DOHH2 (cell line): ENCODE data around the gene LSM3.

Source experiments
- H3F3A ChIP-seq: fragments of 200-600 bp; sonication (generic), shearing (Covaris generic); 2 replicates; pipeline ENCODE4 v1.6.0; 2016; ENCODE audit warnings: antibody characterized with exemption, mild to moderate bottlenecking; ENCODE audit not compliant: control insufficient read depth, insufficient read depth
- H3K27ac ChIP-seq: fragments of 200-600 bp; sonication (generic); 2 replicates; pipeline ENCODE4 v1.5.1; 2014; ENCODE audit warnings: low read depth, mild to moderate bottlenecking, low read length, moderate library complexity
- H3K27me3 ChIP-seq: fragments of 200-600 bp; sonication (generic); 2 replicates; pipeline ENCODE4 v1.6.1; 2014; ENCODE audit warnings: mild to moderate bottlenecking, low read length, mixed read lengths; ENCODE audit not compliant: control insufficient read depth
- H3K36me3 ChIP-seq: fragments of 200-600 bp; sonication (generic); 2 replicates; pipeline ENCODE4 v1.6.1; 2014; ENCODE audit warnings: mild to moderate bottlenecking, low read length, moderate library complexity, mixed read lengths; ENCODE audit not compliant: control insufficient read depth
- H3K4me1 ChIP-seq: fragments of 200-600 bp; sonication (generic); 2 replicates; pipeline ENCODE4 v1.6.1; 2014; ENCODE audit warnings: mild to moderate bottlenecking, low read length, mixed read lengths; ENCODE audit not compliant: control insufficient read depth
- H3K4me2 ChIP-seq: fragments of 200-600 bp; sonication (generic); 2 replicates; pipeline ENCODE4 v1.6.0; 2014; ENCODE audit warnings: mild to moderate bottlenecking, low read length, moderate library complexity
- H3K4me3 ChIP-seq: fragments of 200-600 bp; sonication (generic); 2 replicates; pipeline ENCODE4 v1.5.1; 2014; ENCODE audit warnings: mild to moderate bottlenecking, low read length, mixed read lengths
- H3K79me2 ChIP-seq: fragments of 200-600 bp; sonication (generic); 2 replicates; pipeline ENCODE4 v1.6.1; 2014; ENCODE audit warnings: mild to moderate bottlenecking, low read length, mixed read lengths; ENCODE audit not compliant: control insufficient read depth
- H3K9me2 ChIP-seq: fragments of 200-600 bp; sonication (generic); replicated peaks from 2 replicates; pipeline ENCODE4 v1.6.1; 2014; ENCODE audit warnings: mild to moderate bottlenecking, low read length, mixed read lengths; ENCODE audit not compliant: control insufficient read depth
- H3K9me3 ChIP-seq: fragments of 200-600 bp; sonication (generic); 2 replicates; pipeline ENCODE4 v1.6.1; 2014; ENCODE audit warnings: antibody characterized with exemption, low read length, mixed read lengths; ENCODE audit not compliant: control insufficient read depth, insufficient read depth
- H4K20me1 ChIP-seq: fragments of 200-600 bp; sonication (generic); 2 replicates; pipeline ENCODE4 v1.6.0; 2014; ENCODE audit warnings: low read depth, mild to moderate bottlenecking, antibody characterized with exemption, low read length, moderate library complexity; ENCODE audit not compliant: control insufficient read depth, insufficient read depth
- CTCF ChIP-seq: fragments of 200-600 bp; sonication (generic); IDR thresholded peaks from one replicate; pipeline ENCODE4 v1.5.1; 2014; ENCODE audit warnings: antibody characterized with exemption, mild to moderate bottlenecking, low read depth, low read length; ENCODE audit not compliant: poor library complexity, severe bottlenecking
- EZH2phosphoT487 ChIP-seq: fragments of 200-600 bp; sonication (generic); IDR thresholded peaks from 2 replicates; pipeline ENCODE4 v1.6.1; 2017; ENCODE audit warnings: borderline replicate concordance, mild to moderate bottlenecking, antibody characterized with exemption, low read length, moderate library complexity, mixed read lengths

The LSM3 gene

DNA sequence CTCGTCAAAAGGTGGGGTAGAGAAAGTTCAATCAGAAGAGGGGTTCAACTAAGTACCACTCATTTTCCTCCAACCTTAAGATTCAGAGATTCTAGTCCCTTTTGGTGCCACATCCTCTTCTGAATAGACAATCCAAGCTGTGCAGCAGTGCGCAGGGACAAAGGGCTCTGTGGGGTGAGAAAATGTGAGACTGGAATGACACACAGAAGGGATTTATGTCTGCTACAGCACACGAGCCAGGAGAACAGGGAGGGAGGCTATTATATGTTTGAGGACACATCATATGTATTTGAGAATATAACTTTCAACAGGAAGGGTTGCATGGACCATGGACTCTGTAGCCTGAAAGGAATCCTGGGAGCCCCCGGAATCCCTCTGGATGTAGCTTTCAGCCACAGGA, 33.0 kb downstream of the LSM3 start:
- no peaks in the 10 kb centered on the region for H3K27me3 ChIP-seq
- no peak overlapping the region for H3K4me2 ChIP-seq
- H3K4me3 ChIP-seq, result no peak overlapping the region
- no peaks in the 10 kb centered on the region for H3K36me3 ChIP-seq
- H4K20me1 ChIP-seq, result no peaks in the 10 kb centered on the region
- no peak for TF ChIP-seq EZH2phosphoT487
- no peak for TF ChIP-seq CTCF
- H3K79me2 ChIP-seq, result no peaks in the 10 kb centered on the region
- H3K27ac ChIP-seq, result no peak overlapping the region
- 0 out of 2 replicates have a peak, but pooled peaks cover 4% of the 10 kb centered on the region for H3K4me1 ChIP-seq
- H3F3A ChIP-seq, result no peaks in the 10 kb centered on the region
- H3K9me2 ChIP-seq, result no peaks in the 10 kb centered on the region
- H3K9me3 ChIP-seq, result no peaks in the 10 kb centered on the region

DNA sequence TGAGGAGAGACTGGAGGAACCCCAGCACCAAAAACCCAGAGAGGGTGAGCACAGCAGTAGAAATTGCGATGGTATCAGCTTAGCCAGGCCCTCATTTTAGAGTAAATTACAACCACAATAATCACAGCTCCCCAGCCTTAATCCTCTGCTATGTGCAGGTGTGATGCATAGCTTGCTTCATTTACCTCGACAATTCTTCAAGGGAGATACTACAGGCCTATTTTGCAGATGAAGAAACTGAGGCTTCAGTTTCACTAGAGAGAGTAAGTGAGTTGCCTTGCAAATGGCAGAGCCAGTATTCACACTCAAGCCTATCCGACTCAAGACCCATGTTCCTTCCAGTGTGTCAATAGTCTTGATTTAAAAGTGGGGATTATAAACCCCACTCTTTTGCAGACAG, 33.4 kb downstream of the LSM3 start:
- Histone ChIP-seq H3K27me3 (no peaks in the 10 kb centered on the region), H3K4me3 (no peak overlapping the region), H3K4me1 (0 out of 2 replicates have a peak, but pooled peaks cover 4% of the 10 kb centered on the region), H3K79me2 (no peaks in the 10 kb centered on the region), H3F3A (no peaks in the 10 kb centered on the region), H3K36me3 (no peaks in the 10 kb centered on the region), H3K9me3 (no peaks in the 10 kb centered on the region), H3K4me2 (no peak overlapping the region), H3K27ac (no peak overlapping the region), H3K9me2 (no peaks in the 10 kb centered on the region), H4K20me1 (no peaks in the 10 kb centered on the region)
- TF ChIP-seq EZH2phosphoT487 (no peak), CTCF (no peak)

GRCh38 chr3:14213066-14213774, 34.6 kb downstream of the LSM3 start:
- no peaks in the 10 kb centered on the region for H3F3A ChIP-seq

More at GRCh38 chr3:14213066-14213774, 34.6 kb downstream of the LSM3 start:
- Histone ChIP-seq H3K79me2 (no peaks in the 10 kb centered on the region), H3K9me3 (no peaks in the 10 kb centered on the region), H4K20me1 (no peaks in the 10 kb centered on the region), H3K27me3 (no peaks in the 10 kb centered on the region), H3K36me3 (no peaks in the 10 kb centered on the region), H3K9me2 (no peaks in the 10 kb centered on the region), H3K4me2 (no peak overlapping the region), H3K4me3 (no peak overlapping the region), H3K27ac (no peak overlapping the region), H3K4me1 (no peaks in the 10 kb centered on the region)
- TF ChIP-seq CTCF, result no peak
- TF ChIP-seq EZH2phosphoT487, result no peak
